ENCODE results near the gene CRYBG1.
"Not testable (repeated sequence)": the region's sequence is repeated elsewhere in the genome, so short reads cannot be mapped to it uniquely, and the experiment has no call there.

Gene CRYBG1

GRCh38 chr6:106540907-106541306 lies 180.4 kb downstream of the CRYBG1 start:
- CTCF ChIA-PET, result interaction anchor here (1.7 to 1.9 kb wide), 3 partner anchors 12 to 25 kb away, joined by 5 to 14 read pairs (median 5); no protein-coding TSS in a partner anchor
- POLR2A ChIA-PET, result no interaction called here
- no peak for TF ChIP-seq CTCF (IDR thresholded peaks at IDR 0.05; ENCODE audit: control extremely low read depth, extremely low read depth, low read depth, missing control alignments)
- DNase-seq (ENCODE audit: extremely low spot score), result no peak

DNA sequence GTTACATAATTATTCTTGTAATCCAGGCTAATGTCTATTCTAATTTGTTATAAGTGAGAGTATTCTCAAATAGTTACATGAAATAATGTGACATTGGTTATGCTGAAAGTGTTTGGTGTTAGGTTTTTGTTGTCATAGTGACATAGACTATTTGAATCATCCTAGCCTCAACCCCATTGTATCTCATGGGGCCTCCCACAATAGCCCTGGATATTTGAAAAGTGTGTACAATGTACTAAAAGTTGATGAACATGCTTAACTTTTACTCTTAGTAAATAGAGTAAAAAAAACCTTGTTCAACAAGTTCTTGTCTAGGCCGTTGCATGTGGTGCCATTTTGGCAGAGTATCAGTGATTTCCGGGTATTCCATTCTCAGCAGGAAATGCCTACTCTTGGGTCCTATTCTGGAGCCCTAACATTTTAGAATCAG lies 185.8 kb downstream of the CRYBG1 start:
- POLR2A ChIA-PET, result no interaction called here
- DNase-seq (ENCODE audit: extremely low spot score), result no peak
- no peak for TF ChIP-seq CTCF (IDR thresholded peaks at IDR 0.05; ENCODE audit: control extremely low read depth, extremely low read depth, low read depth, missing control alignments)
- CTCF ChIA-PET, result interaction anchor here (1.2 to 1.3 kb wide), 2 partner anchors 20 to 186 kb away, joined by 3 to 6 read pairs; no protein-coding TSS in a partner anchor

DNA sequence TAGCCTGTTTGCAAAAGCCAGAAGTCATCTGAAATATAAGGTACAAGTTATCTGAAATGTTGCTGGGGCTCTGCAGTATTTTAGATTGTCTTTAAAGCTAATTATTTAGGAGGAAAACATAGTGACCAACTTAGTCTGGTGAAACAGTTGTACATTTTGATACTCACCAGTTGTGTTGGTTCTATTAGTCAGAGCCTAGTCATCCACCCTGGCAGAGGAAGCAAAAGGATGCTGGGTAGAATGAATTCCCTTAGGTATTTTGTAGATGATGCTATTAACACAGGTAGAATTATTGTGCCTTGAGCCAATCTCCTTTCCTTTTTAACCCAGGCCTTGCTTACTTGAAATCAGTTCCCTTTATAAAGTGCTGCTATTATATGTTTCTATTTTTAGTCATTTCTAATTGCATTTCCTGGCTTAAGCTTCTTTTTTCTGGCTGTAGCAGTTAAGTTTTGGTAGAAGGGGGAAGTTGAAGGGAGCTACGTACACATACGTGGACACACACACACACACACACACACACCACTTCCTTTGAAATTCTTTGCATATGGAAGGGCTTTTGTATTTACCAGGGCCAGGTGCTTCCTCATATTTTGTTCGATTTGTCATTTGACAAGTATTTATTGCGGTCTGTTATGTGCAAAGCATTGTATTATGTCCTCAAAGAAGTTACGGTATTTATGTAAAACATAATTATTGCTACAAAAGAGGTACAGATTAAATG lies 186.3 kb downstream of the CRYBG1 start:
- DNase-seq (ENCODE audit: extremely low spot score), result no peak
- TF ChIP-seq CTCF (IDR thresholded peaks at IDR 0.05; ENCODE audit: control extremely low read depth, extremely low read depth, low read depth, missing control alignments), result no peak
- CTCF ChIA-PET, result interaction anchor here (1.2 to 1.7 kb wide), 2 partner anchors 20 to 185 kb away, joined by 3 to 7 read pairs; no protein-coding TSS in a partner anchor
- POLR2A ChIA-PET, result no interaction called here

DNA sequence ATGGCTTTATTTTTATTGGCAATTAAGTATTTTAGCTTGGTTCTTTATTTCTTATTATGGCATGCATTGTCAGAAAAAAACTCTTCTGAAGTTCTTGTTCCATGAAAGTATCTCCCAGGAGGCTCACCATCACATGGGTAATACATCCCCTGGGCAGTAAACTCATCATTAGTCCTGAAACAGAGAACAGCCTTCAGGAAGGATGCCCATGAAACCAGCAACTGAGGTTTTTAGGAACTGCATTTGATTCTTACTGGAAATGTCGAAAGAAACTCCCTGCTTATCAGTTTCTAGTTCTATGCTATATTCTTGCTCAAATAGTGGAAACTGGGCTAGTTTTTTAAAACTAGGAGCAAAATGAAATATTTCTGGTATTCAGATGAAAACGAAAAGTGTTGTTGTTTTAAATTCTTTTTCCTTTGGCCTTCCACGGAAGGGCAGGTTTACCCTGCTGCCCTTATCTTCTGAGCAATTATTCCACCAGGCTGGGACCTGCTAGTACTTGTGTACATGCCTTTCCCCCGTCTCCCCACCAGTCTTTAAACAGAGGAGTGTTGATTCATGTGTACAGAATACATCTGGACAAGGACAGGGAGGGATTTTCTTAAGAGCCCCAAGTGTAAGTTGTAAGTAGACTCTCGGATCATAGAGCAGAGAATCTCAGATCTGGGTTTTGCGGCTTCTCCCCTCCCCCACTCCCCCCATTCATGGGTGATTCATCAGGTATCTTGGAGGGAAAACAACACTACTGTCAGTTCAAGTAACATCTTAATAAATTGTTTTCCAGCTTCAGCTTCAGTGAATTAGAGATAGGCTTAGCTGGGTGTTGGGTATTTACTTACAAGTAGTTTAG lies 187.3 kb downstream of the CRYBG1 start:
- TF ChIP-seq CTCF (IDR thresholded peaks at IDR 0.05; ENCODE audit: control extremely low read depth, extremely low read depth, low read depth, missing control alignments), result no peak
- no peak for DNase-seq (ENCODE audit: extremely low spot score)
- CTCF ChIA-PET, result interaction anchor here (1.0 to 1.7 kb wide), 2 partner anchors 8 to 19 kb away, joined by 3 to 7 read pairs; no protein-coding TSS in a partner anchor
- POLR2A ChIA-PET, result no interaction called here

- CTCF ChIA-PET, result interaction anchor here (1.7 to 2.4 kb wide), 2 partner anchors 18 kb away, joined by 6 to 7 read pairs; no protein-coding TSS in a partner anchor
- DNase-seq (ENCODE audit: extremely low spot score); POLR2A ChIA-PET: not testable (repeated sequence)
Observed at GRCh38 chr6:106548926-106549455, 188.5 kb downstream of the CRYBG1 start.

GRCh38 chr6:106549521-106549920 lies 189.0 kb downstream of the CRYBG1 start:
- CTCF ChIA-PET, result interaction anchor here (1.2 to 2.4 kb wide), 2 partner anchors 17 to 430 kb away, joined by 3 to 6 read pairs; no protein-coding TSS in a partner anchor
- TF ChIP-seq CTCF (IDR thresholded peaks at IDR 0.05; ENCODE audit: control extremely low read depth, extremely low read depth, low read depth, missing control alignments), result no peak
- POLR2A ChIA-PET, result no interaction called here
- DNase-seq (ENCODE audit: extremely low spot score), result no peak
